ENCODE results near the gene KRTAP13-3.

The KRTAP13-3 gene

GRCh38 chr21:30444204-30444603, 18.5 kb upstream of the KRTAP13-3 start:
- TF ChIP-seq POLR2AphosphoS5 (IDR thresholded peaks at IDR 0.05; ENCODE audit: low read depth, low read length): no peak
- no peak for TF ChIP-seq FOXP2 (optimal IDR thresholded peaks at IDR 0.05; ENCODE audit: borderline replicate concordance, extremely low read depth, extremely low read length, insufficient read depth)
- no peak for TF ChIP-seq SIN3A (IDR thresholded peaks at IDR 0.05; ENCODE audit: borderline replicate concordance, insufficient read depth, low read length)
- no peak for TF ChIP-seq TAF1 (IDR thresholded peaks at IDR 0.05; ENCODE audit: borderline replicate concordance, insufficient read depth, low read length)

GRCh38 chr21:30443226-30443625, 17.5 kb upstream of the KRTAP13-3 start:
- TF ChIP-seq SIN3A (IDR thresholded peaks at IDR 0.05; ENCODE audit: borderline replicate concordance, insufficient read depth, low read length): no peak
- TF ChIP-seq POLR2AphosphoS5 (IDR thresholded peaks at IDR 0.05; ENCODE audit: low read depth, low read length): no peak
- TF ChIP-seq TAF1 (IDR thresholded peaks at IDR 0.05; ENCODE audit: borderline replicate concordance, insufficient read depth, low read length): no peak
- no peak for TF ChIP-seq FOXP2 (optimal IDR thresholded peaks at IDR 0.05; ENCODE audit: borderline replicate concordance, extremely low read depth, extremely low read length, insufficient read depth)
- TF ChIP-seq REST (IDR thresholded peaks at IDR 0.05; ENCODE audit: insufficient read depth in 1 of 2, low read depth in 2 of 2, low read length in 2 of 2): no peak

- no peak for TF ChIP-seq SIN3A (IDR thresholded peaks at IDR 0.05; ENCODE audit: borderline replicate concordance, insufficient read depth, low read length)
- no peak for TF ChIP-seq REST (IDR thresholded peaks at IDR 0.05; ENCODE audit: insufficient read depth in 1 of 2, low read depth in 2 of 2, low read length in 2 of 2)
- no peak for TF ChIP-seq TAF1 (IDR thresholded peaks at IDR 0.05; ENCODE audit: borderline replicate concordance, insufficient read depth, low read length)
Measured at GRCh38 chr21:30439975-30440374, 14.2 kb upstream of the KRTAP13-3 start, which contains the start of gene KRTAP15-1. Gene KRTAP15-1 (plus strand): TSS chr21:30440275. CDS start chr21:30440328, 53 bp downstream.

- TF ChIP-seq SIN3A (IDR thresholded peaks at IDR 0.05; ENCODE audit: borderline replicate concordance, insufficient read depth, low read length) (no peak), POLR2AphosphoS5 (IDR thresholded peaks at IDR 0.05; ENCODE audit: low read depth, low read length) (no peak), TAF1 (IDR thresholded peaks at IDR 0.05; ENCODE audit: borderline replicate concordance, insufficient read depth, low read length) (no peak), FOXP2 (optimal IDR thresholded peaks at IDR 0.05; ENCODE audit: borderline replicate concordance, extremely low read depth, extremely low read length, insufficient read depth) (no peak), REST (IDR thresholded peaks at IDR 0.05; ENCODE audit: insufficient read depth in 1 of 2, low read depth in 2 of 2, low read length in 2 of 2) (no peak)
Measured at GRCh38 chr21:30437010-30437565, 11.4 kb upstream of the KRTAP13-3 start.

GRCh38 chr21:30434033-30434631, 8.4 kb upstream of the KRTAP13-3 start:
- TF ChIP-seq TAF1 (IDR thresholded peaks at IDR 0.05; ENCODE audit: borderline replicate concordance, insufficient read depth, low read length) (no peak), POLR2AphosphoS5 (IDR thresholded peaks at IDR 0.05; ENCODE audit: low read depth, low read length) (no peak), SIN3A (IDR thresholded peaks at IDR 0.05; ENCODE audit: borderline replicate concordance, insufficient read depth, low read length) (no peak), REST (IDR thresholded peaks at IDR 0.05; ENCODE audit: insufficient read depth in 1 of 2, low read depth in 2 of 2, low read length in 2 of 2) (no peak), FOXP2 (optimal IDR thresholded peaks at IDR 0.05; ENCODE audit: borderline replicate concordance, extremely low read depth, extremely low read length, insufficient read depth) (no peak)
